GM21529 (cell line): Measurements from ENCODE around the gene TMEM9.

Source experiments
- ATAC-seq: cut with Tn5 transposase; IDR thresholded peaks from one replicate; pipeline ENCODE4 v1.9.1; 2021; ENCODE audit not compliant: unreplicated experiment

Gene TMEM9

DNA sequence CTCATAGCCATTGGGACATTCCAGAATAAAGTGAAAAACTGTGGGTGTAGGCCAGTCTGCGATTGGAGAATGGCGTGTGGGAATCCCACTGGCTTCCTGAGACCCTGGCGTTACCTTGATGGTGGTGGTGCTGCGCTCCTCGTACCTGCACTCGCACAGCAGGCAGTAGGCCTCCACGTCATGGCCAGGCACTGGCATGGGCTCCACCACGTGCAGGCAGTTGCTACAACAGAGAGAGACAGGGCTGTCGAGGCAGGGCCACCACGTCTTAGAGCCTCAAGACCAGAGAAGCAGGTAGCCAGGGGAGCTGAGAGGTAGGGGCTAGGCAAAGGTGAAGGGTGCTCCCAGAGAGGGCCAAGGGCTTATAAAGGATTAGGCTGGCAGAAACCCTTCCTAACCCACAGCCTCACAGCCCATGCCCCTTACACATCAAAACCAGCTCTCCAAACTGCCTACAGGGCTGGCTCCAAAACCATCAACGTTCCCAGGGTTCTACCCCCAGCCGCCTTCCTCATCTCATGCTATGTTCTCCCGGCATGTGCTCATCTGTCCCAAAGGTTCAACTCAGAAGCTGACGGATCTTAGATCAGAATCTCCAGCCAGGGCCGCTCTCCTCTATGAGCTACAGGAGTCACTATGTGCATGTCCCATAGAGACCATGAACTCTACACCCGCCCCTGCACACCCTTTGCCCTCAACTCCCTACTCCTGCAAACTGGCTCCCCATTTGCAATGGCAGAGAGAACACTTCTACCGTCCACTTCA, 7.5 kb downstream of the TMEM9 start:
- no peak for ATAC-seq

GRCh38 chr1:201145816-201146215, 8.5 kb downstream of the TMEM9 start:
- no peak for ATAC-seq

GRCh38 chr1:201145132-201145531, 9.1 kb downstream of the TMEM9 start:
- no peak for ATAC-seq

DNA sequence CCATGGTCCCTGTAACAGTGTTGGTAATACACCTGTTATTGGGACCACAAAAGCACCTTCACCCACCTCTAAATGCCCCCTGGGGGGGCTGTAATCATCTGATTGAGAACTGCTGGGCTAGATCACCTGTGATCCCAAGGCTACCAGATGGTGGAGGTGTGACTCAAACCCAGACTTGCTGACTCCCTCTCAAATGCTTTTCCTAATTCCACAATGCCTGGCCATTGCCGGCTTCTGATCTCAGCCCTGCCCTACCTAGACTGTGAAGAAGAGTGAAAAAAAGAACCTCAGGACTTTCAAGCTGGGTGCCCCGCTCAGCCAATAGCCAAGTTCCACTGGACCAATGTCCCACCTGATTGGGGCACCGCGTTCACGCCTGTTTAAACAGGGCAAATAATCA, 9.6 kb downstream of the TMEM9 start:
- no peak for ATAC-seq

GRCh38 chr1:201143726-201144635, 10.3 kb downstream of the TMEM9 start:
- no peak for ATAC-seq

- ATAC-seq = no peak
These were observed 11.2 kb downstream of the TMEM9 start for GRCh38 chr1:201142849-201143725.

GRCh38 chr1:201142011-201142848, 12.0 kb downstream of the TMEM9 start:
- no peak for ATAC-seq

DNA sequence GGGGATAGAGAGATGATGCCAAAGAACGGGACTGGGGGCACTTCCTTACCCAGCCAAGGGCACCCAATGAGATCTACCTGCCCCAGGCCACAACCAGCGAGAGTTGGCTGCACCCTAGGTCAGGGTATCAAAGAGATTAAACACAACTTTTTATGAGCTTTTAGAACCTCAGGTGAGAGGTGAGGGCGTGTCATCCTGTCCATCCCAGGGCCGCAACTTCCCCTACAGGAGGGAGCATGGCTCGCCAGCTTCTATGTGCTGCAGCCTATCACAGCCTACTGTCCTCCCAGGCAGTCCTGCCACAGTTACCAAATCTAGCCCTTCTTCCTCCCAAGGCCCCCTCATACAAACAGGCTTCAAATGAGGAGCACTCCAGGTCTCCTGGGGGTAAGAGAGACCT, 12.9 kb downstream of the TMEM9 start:
- ATAC-seq = no peak

- ATAC-seq = no peak
These were observed 13.4 kb downstream of the TMEM9 start for GRCh38 chr1:201140941-201141260.

- no peak for ATAC-seq
These were observed 13.9 kb downstream of the TMEM9 start for GRCh38 chr1:201140235-201140940.

DNA sequence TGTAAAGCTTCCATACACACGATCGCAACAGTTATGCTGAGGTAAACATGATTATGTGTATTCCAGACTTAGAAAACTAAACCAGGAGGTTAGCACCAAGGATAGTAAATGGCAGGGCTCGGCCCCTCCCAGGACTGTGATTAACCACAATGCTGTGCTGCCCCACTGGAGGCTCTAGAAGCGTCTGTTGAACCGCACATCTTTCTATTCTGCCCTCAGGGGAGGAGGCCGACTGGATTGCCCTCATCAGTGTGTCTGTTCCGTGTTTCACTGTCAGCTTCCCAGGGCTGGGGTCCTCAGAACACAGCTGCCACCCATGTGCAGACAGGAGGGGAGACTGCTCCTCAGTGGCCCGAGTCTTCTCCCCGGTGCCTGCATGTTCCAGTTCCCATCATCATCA, 14.5 kb downstream of the TMEM9 start:
- ATAC-seq = no peak

DNA sequence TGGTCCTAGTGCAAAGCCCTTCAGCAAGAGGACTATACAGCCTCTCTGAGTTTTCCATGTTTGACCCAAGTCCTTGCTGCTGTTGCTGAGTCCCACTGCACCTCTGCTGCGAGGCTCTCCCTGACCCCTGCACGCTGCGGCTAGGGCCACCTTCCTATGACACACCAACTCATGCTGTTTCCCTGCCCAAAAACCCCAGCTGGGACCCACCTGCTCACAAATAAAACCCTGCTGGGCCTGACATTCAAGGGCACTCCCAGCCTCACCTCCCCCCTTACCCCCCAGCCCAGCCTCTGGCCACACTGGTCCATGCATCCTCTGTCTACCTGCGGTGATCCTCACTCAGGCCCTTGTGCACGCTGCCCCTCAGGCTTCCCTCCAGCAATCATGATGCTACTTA, 15.0 kb downstream of the TMEM9 start:
- ATAC-seq = no peak

GRCh38 chr1:201138311-201138840, 15.9 kb downstream of the TMEM9 start:
- ATAC-seq = no peak

DNA sequence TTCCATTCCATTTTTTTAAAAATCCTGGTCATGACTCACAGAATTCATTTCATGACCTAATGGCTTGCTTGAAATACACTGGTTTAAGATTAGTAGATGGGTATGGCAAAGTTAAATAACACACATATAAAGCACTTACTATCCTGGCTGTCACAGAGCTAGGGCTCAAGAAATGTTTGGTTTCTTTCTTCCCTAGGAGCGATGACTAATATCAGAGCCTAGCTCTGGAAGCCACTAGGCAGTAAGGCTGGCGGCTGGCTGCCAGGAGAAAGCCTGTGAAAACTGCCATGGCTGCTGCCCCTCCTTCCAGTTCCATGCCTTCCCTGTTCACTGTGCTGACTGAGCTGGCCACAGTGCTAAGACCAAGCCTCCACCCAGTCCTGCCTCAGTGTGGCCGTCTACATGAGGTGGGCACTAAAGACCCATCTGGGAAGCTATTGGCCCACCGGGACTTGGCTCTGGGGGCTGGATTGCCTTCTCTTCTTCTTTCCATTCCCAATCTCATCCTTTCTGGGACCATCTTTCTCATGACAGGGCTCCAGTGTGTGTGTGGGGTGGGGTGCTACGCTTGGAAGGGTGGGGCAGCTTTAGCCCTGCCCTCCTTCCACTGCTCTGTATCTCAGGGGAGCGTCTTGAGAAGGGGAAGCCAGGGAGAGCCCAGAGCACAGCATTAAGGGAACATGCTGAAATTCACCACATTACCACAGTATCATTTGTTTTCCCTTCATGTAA, 16.5 kb downstream of the TMEM9 start:
- no peak for ATAC-seq

- ATAC-seq = no peak
These were observed 17.3 kb downstream of the TMEM9 start for GRCh38 chr1:201137024-201137392.

- no peak for ATAC-seq
These were observed 17.8 kb downstream of the TMEM9 start for GRCh38 chr1:201136355-201137023.

- ATAC-seq = no peak
These were observed 19.9 kb downstream of the TMEM9 start for GRCh38 chr1:201134405-201134804.

DNA sequence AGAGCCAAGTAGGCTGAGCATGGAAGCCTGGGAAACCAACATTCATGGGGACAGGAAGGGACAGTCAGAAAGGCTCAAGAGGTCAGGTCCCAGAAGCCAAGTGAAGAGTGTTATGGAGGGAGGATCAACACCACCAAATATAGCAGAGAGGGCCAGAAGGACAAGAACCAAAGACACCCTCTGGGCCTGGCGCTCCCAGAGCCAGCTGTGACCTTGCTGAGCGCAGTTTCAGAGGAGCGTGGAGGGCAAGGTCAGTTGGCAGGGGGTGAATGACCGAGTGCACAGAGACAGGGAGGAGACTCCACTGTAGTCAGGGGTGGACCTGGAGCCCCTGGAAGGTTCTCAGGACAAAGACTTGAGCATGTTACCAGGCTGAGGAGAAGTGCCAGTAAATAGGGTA, 22.9 kb downstream of the TMEM9 start:
- no peak for ATAC-seq
